HFF-Myc (cell line): ENCODE results near the gene PRSS53.

Source experiments
- DNase-seq: peaks from one replicate; pipeline ENCODE4 v3.0.0-alpha.2; 2011; ENCODE audit warnings: low read depth; ENCODE audit errors: extremely low read depth
- H3K4me3 ChIP-seq: replicated peaks from 2 replicates; pipeline ENCODE4 v1.5.1; 2011; ENCODE audit warnings: low read depth, mild to moderate bottlenecking, control low read depth, low read length
- CTCF ChIP-seq: IDR thresholded peaks from 2 replicates; pipeline ENCODE4 v1.5.1; 2012; ENCODE audit warnings: mild to moderate bottlenecking, low read depth, low read length, control low read depth; ENCODE audit errors: missing control alignments

The PRSS53 gene

DNA sequence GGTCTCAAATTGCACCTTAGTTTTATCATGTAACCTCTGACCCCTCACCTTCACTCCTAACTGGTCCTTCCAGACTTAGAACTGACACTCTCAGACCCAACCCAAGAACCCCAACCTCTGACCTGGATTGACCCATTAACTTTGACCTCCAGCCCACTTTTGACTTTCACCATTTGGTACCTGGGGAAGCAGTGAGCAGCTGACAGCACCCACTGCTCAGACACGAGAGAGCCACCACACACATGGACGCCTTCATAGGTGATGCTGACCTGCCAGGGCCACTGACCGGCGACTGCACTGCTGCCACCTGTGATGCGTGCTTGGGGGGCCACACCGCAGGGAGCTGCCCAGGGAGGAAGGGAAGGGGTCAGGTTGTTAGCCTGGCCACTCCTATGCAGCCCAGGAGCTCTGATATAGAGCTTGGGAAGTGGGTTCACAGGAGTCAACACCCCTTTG lies 44.3 kb upstream of the PRSS53 start:
- no peak overlapping the region for H3K4me3 ChIP-seq
- DNase-seq, result no peak
- no peak for TF ChIP-seq CTCF

DNA sequence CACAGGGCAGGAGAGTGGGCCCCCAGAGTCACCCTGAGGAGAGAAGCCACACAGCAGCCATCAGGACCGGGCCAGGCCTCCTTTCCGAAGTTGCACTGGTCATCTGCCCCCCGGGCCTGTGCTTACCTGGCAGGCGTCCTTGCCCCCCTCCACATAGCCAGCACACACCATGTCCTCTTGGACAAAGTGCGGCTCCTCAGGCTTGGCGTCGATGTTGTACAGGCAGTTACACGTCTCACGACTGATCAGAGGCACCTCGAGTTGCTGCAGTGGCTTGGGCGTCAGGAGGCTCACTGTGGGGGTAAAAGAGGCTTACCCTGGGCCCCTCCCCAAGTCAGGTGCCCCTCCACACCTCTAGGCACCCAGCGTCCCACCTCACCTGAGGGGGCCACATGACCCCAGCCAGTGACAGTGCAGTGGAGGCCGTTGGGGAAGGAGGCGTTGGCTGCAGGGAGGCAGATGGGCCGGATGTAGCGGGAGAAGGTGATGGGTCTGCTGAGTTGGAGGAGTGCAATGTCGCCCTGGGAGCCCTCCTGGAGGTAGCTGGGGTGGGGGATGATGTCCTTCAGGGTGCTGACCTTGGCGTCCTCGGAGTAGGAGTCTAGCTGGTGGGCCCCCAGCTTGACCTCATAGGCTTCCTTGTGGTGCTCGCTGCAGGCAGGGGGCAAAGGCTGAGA lies 43.7 kb upstream of the PRSS53 start:
- TF ChIP-seq CTCF, result no peak
- no peak for DNase-seq
- no peak overlapping the region for H3K4me3 ChIP-seq

DNA sequence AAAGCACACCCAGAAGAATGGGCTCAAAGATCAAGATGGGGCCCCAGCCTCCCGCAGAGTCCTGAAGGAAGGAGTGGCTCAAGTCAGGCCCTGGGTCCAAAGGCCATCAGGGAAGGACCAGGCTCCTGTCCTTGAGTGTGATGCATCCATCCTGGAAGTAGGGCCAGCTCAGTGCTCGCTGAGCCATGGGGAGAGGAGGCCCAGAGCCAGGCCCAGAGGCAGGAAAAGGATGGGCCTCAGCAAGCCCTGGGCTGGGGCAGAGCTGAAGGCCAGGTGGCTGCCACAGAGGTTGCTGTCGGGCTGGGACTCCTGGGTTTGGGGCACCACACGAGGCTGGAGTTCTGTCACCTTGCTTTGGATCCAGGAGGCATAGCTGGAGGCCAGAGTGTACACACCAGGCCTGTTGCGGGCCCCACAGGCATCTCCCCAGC lies 43.1 kb upstream of the PRSS53 start:
- DNase-seq, result no peak
- TF ChIP-seq CTCF, result no peak
- H3K4me3 ChIP-seq, result no peak overlapping the region

- H3K4me3 ChIP-seq, result no peak overlapping the region
- no peak for TF ChIP-seq CTCF
Measured at GRCh38 chr16:31131416-31131815, 42.7 kb upstream of the PRSS53 start.

DNA sequence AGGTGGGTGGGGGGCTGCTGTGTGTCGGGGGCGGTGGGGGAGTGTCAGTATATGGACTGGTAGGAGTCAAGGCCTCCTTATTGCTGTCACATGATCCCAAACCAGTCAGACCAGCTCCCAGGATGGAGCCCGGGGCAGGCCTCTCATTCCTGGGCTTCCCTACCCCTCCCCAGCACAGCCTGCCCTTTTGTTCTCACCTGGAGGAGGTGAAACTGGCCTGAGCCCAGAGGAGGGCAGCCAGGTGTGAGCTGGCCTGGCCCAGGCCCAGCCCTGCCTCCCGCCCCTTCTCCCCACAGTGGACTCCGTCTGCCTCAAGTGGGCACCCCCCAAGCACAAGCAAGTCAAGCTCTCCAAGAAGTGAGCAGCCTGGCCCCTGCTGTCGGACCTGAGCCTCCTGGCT lies 42.2 kb upstream of the PRSS53 start:
- DNase-seq, result no peak
- no peak overlapping the region for H3K4me3 ChIP-seq
- TF ChIP-seq CTCF, result no peak

More at GRCh38 chr16:31131416-31131815, 42.7 kb upstream of the PRSS53 start:
- no peak for DNase-seq

DNA sequence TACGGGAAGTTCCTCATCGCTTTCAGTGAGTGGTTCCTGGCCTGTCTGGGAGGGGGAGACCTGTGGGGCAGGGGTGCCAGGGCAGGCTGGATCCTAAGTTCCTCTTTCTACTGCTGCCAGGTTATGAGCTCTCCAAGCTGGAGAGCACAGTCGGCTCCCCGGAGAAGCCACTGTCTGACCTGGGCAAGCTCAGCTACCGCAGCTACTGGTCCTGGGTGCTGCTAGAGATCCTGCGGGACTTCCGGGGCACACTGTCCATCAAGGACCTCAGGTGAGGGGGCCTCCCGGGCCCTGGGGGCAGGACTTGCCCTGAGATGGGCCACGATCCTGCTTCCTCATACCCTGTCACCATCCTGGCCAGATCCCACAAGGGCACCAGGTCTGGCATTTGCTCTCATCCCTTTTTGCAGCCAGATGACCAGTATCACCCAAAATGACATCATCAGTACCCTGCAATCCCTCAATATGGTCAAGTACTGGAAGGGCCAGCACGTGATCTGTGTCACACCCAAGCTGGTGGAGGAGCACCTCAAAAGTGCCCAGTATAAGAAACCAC lies 41.7 kb upstream of the PRSS53 start:
- no peak for TF ChIP-seq CTCF
- H3K4me3 ChIP-seq, result no peak overlapping the region
- no peak for DNase-seq
